HG03565 (cell line): ENCODE measurements around the gene HOXB13.
"Not testable (repeated sequence)": the region's sequence is repeated elsewhere in the genome, so short reads cannot be mapped to it uniquely, and the experiment has no call there.

Experiments used
- ATAC-seq: cut with Tn5 transposase; IDR thresholded peaks from one replicate; pipeline ENCODE4 v1.9.1; 2021; ENCODE audit warnings: mild to moderate bottlenecking, moderate library complexity; ENCODE audit not compliant: unreplicated experiment

The HOXB13 gene

GRCh38 chr17:48726916-48727286, 1.6 kb downstream of the HOXB13 start:
- ATAC-seq, result no peak

DNA sequence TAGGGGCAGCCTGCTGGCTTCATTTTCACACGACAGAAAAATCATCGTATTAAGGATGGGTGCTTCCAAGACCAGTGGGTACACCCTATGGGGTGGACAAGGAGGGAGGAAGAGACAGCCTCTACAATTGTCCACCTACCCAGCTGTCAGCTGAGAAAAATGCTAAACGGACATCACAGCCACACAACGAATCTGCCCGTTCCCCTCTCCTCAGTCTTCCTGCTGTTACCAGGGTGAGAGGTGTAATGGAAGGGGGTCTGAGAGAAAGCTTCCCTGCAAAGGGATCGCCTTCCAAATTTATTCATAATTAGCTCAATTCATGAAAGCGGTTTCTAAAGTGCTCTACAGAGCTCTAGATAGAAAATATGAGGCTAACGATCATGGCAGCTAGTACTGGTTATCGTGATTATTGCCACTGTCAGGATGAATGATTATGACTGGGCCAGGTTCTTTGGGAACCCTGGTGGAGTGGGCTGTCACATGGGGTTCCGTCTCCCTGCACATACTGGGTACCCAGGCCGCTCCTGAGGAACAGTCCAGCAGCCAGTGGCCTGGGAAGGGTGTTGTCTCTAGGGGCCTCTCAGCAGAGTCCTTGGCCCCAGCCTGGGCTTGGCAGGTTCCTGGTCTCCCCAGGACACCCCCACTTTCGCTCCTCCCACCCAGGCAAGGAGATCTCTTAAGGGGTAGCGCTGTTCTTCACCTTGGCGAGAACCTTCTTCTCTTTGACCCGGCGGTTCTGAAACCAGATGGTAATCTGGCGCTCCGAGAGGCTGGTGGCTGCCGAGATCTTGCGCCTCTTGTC, 2.2 kb downstream of the HOXB13 start:
- no peak for ATAC-seq

DNA sequence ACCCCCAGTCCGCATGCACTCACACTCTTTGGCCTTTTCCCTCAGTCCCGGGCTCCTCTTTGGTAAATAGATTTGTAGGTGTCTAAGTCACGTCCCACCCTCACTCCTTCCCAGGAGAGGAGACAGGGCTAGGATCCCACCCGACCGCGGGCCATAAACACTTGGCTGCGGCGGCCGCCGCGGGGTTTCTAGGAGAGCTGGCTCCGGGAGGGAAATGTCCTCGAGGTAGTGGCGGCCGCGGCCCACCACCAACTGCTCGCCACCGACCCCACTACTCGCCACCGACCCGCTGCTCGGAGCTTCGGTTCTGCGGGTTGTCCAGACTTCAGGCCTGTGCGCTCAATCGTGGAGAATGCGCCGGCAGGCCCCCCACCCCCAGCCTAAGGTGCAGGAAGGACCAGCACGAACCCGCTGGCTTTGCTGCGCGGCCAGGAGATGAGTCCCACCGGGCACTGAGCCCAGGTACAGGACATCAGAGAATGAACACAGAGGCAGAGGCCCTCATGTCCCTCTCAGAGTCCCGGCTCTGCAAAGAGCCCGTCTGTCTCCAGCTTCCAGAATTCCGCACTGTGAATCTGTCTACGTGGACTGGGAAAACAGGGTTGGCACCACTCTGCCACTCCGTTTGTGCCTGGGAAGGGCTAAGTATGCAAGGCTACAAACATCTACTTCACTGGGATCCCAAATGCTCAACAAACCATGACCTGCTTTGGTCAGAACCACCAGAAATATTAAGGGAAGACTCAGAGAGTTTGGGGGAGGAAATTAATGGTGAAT, 3.1 kb downstream of the HOXB13 start:
- no peak for ATAC-seq

GRCh38 chr17:48725004-48725287, 3.6 kb downstream of the HOXB13 start:
- no peak for ATAC-seq

- ATAC-seq, result no peak
Measured at GRCh38 chr17:48724251-48725003, 4.1 kb downstream of the HOXB13 start.

DNA sequence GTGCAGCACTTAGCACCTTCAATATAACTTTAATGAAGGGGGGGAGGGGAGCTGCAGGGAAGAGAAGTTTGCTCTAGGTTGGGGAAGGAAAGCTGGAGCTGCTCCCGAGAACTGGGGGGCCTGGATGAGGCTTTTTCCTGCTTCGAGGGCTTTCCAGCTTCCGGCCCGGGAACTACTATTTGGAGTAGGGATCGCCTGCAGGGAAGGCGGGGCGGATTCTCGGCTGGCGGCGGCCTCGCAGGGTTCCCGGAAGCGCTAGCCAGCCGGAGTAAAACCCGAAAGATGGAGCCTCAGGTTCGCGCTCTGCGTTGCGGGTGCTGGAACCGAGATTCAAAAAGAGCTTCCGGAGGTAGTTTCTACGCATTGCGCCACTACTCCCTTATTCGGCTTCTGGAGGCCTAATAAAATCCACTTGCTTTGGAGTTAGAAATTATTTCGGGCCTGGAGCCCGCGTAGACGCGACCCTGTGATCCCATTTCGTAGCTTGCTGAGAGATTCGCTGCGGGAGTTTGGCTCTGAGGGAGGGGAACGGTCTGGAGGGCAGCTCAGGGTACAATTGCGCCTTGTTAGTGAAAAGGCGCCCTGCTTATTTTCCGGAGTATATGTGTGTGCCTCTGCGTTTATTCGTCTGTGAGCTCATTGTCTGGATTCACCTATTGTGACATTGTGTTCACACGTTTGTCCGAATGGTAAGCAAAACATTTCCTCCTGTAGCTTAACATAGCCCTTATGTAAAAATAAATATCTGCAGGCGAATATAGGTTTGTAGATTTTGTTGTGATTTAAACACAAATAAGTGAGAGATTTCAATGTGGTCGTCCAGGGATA, 4.9 kb downstream of the HOXB13 start:
- no peak for ATAC-seq

GRCh38 chr17:48722915-48723422, 5.6 kb downstream of the HOXB13 start, which contains the start of gene PRAC2:
PRAC2 (plus strand) TSS chr17:48723185; CDS start chr17:48724411, 1,226 bp downstream.
- ATAC-seq, result no peak

DNA sequence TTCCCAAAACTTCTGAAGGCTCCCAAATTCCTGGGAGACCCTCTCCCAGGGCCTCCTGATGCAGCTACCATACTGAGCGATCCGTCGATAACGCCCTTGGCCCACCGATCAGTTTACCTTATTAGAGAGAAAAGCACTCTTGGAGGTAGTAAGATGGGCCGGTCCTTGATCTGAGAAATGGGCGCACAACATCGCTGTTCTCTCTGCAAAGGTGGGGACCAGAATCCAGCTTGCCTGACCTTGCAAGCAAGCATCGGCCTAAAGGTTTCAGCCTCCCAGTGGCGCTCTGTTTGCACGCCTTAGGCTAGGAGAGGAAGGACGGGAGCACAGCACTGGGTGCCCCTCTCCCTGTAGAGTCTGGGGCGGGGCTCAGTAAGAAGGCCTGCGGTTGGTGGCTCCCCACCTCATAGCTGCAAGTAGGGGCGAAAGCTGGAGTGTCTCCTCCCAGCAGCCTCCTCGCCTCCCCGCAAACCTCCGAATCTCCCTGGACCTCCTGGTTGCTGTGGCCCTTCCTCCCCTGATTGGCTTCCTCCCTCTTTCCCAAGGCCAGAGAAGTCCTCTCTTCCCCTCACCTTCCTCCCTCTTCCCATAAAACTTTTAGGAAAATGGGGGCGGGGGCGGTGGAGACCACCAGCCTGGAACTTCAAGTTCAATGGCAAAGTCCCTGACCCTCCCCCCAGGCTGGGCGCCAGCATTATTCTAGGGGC, 6.2 kb downstream of the HOXB13 start, which contains the start of gene PRAC1:
Gene PRAC1 (minus strand): TSS at position 318 of the 707 bp plus-strand sequence. CDS start 126 bp downstream, at position 192.
- ATAC-seq, result no peak

DNA sequence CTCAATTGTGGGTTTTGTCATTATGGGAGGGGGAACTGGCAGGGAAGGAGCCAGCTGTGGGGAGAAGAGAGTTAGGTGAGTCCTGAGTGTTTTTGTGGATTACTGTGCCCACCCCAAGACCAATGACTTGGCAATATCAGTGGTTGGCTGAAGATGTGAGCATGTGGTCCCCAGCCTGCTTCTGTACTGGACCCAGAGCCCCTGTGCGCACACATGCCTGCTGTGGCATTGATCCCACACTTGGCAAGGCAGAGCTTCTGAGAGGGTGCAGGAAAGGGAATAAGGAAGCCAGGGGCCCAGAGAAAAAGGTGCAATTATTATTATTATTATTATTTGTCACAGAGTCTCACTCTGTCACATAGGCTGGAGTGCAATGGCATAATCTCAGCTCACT, 7.5 kb downstream of the HOXB13 start:
- no peak for ATAC-seq

DNA sequence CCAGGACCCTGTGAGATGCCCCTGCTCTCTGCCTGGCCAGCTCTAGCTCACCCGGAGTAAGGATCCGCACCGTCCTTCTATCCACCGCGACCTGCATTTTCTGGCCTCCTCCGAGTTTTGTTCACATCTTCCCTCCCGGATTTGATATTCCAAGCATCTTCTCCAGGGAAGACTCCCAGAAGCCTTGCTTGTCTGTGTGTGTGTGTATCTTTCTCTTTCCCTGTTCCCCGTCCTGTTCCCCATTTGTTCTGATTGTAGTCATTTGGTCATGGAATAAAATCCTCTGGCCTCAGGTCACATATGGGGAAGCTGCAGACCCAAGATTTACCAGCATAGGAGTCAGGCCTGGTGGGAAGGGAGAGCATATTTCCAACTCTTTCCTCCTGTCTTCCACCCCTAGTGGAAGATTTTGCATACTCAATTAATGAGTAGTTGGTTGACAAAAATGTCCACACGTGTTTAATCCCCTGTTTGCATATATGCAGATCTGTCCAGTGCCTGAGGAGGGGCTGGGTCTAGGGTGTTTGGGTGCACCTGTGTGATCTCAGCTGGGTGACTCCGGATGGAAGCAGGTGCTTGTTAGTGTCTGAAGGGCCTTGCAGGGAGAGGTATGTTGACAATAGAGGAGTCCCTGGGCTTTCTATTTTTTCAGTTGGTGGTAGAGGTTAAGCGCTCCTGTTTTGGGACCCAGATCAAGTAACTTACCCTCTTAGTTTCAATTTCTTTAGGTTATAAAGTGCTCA, 8.1 kb downstream of the HOXB13 start:
- no peak for ATAC-seq

DNA sequence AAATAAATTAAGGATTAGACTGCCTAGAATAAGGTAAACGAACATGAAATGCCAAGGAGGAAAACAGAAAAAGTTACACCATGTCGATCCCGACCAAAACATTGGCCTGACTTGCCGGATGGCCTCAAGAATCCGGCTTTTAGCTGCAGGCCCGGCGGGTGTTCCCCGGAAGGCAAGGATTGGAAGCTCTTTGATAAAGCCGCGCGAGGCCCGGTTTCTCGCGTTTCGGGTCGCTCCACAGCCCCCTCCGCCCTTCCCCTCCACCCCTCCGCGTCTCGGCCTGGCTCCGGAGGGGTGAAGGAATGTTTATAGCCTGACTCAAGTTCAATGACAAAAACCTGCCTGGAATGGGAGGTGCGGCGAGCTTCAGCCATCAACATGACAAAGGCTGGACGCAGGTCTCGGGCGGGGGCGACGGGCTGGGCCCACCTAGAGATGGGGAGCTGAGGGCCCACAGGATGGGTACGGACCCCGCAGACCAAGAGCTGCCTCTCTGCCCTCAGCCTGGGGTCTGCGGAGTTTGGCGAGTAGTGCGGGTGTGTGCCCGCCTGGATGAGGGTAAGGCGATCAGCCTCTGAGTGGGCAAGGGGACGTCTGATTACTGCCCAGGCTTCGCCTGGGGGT, 8.8 kb downstream of the HOXB13 start:
- ATAC-seq, result no peak

DNA sequence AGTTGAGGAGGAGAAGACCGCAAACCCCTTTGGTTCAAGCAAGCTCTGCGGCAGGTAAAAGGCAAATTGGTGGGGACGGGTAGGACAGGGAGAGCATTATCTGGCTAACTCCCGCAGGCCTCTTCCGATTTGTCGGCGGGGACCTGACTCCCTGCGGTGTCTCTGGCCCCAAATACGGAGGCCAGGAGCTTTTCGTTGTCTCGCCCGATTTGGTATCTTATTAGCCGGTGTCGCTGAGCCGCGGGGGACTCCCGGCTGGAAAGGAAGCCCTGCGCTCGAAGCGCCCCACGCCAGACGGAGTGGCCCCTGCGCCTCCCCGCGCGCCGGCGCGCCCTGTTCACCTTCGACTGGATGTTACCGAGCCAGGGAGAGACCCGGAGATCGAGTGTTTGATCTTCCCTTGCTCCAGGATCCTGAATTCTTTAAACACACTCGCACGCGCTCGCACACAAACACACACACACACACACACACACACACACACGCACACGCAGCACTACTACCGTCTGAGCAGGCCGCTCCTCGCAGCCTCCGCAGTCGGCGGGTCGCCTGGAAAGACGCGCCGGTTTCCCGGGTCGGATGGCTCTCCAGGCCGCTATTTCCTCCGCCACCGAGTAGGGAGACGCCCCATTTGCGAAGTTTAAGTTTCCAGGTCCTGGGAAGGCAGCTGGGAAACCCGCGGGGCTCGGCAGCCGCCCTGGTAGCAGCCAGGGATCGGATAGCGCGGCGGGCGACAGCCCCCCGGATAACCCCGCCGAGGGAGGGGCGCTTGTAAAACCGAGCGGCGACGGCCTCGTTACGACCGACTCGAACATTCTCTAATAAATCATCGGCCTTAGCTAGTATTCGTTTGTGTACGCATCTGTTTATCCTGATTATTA, 9.5 kb downstream of the HOXB13 start:
- no peak for ATAC-seq

DNA sequence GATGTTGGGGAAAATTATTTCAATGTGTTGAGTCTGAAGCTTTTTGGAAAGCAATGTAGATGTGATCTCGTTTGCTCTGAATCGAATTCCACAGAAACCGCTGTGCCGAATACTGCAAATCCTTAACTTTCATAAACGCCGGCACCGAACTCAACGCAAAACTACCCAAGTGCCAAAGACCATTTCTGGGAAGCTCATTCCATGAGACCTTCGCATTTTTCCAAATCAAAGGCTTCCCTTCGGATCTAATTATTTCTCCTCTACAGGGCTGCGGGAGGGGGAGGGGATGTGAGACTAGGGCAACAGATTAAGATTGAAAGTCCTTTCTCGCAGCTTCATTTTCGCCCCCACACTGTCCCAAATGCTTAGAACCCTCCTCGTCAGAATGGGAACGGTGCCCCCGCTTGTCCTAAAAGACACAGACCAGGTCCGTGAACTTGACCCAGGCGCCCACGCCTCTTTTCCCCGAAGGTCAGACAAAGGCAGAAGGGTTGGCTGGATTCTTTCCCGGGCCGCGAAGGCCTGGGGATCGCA, 10.3 kb downstream of the HOXB13 start:
- no peak for ATAC-seq

- no peak for ATAC-seq
Measured at GRCh38 chr17:48717367-48718226, 11.0 kb downstream of the HOXB13 start.

GRCh38 chr17:48716549-48716948, 12.0 kb downstream of the HOXB13 start:
- not testable (repeated sequence) for ATAC-seq
